Right cardiac atrium (tissue), 5 donors: ENCODE results near the gene ARL5B. TPM values are rescaled to one million over a fixed set of nuclear protein-coding genes. Genes with fewer than 3 reads are reported as not detected.

Experiments used
- ATAC-seq, 2 donors: fragments of 200-7000 bp; cut with Tn5 transposase; one replicate each; pipeline versions ENCODE4 v1.8.0 to v1.9.1; 2020; ENCODE audit warnings: moderate library complexity in 2 of 2, mild to moderate bottlenecking in 1 of 2
- DNase-seq, 3 donors: peaks; one replicate each; pipeline ENCODE4 v3.0.0-alpha.2; 2020
- H3K27ac ChIP-seq: one replicate; pipeline ENCODE4 v1.5.1; 2013; ENCODE audit warnings: mild to moderate bottlenecking, low read length, control low read depth, moderate library complexity
- H3K27me3 ChIP-seq: one replicate; pipeline ENCODE4 v1.6.1; 2013; ENCODE audit not compliant: control insufficient read depth, insufficient read depth
- H3K4me1 ChIP-seq: one replicate; pipeline ENCODE4 v1.6.1; 2013; ENCODE audit warnings: low read length; ENCODE audit not compliant: control insufficient read depth, insufficient read depth
- H3K4me3 ChIP-seq: one replicate; pipeline ENCODE4 v1.5.1; 2013; ENCODE audit warnings: low read length, control low read depth
- H3K9me3 ChIP-seq: one replicate; pipeline ENCODE4 v1.6.1; 2013; ENCODE audit warnings: low read length; ENCODE audit not compliant: control insufficient read depth
- WGBS: extraction: QIAGEN DNeasy Blood & Tissue Kit; methylation state at CpG from one replicate; pipeline ENCODE4 v1.1.7; 2013; 5-methylcytosine and 5-hydroxymethylcytosine counted together
- intact Hi-C, 4 donors: fragments of 100-400 bp; cut with DNase I; formaldehyde crosslinking; loops; one replicate each; pipeline versions ENCODE4 v1.11.0 to v1.14.0; 2022 to 2023
- polyA plus RNA-seq: library from polyadenylated mRNA; stranded (reverse); fragments of 200-250 nt; gene quantifications from one replicate; pipeline ENCODE4 v1.2.3, GENCODE V29; 2013
- total RNA-seq, 4 donors: library from RNA; stranded (reverse); fragmentation: NEBNext Ultra II Directional; extraction: Animal tissue kit (Norgen Biotek cat#: 25700); gene quantifications; one replicate each; pipeline ENCODE4 v1.2.1, GENCODE V29; 2021
- donor health status: healthy with polysubstance abuse.
- donor health status: DM: no; HTN: yes; CAD: no.
- donor health status: DM: no; HTN: no; CAD: no.
- donor health status: DM: no; HTN: yes; CAD: no; lungs with severe emphysema.
- donor health status: DM: yes; HTN: yes; CAD: no.

The ARL5B gene
- total and polyA plus RNA-seq, 5 donors: 3.9 to 11.1 (median 8.3) TPM

GRCh38 chr10:18710201-18710653 is 51.0 kb downstream of the ARL5B start:
- DNase-seq (no peak), ATAC-seq (peak in 1 of 2 donors; percentile 48)
- H3K27me3 ChIP-seq: no peaks in the 10 kb centered on the region
- 78% methylated on average over 31 of the region's 31 CpGs for WGBS
- no peak overlapping the region for H3K27ac ChIP-seq
- H3K4me3 ChIP-seq: no peak overlapping the region
- intact Hi-C loops: no loop called here
- no peaks in the 10 kb centered on the region for H3K4me1 ChIP-seq
- H3K9me3 ChIP-seq: no peaks in the 10 kb centered on the region

GRCh38 chr10:18713077-18713476 is 53.8 kb downstream of the ARL5B start:
- intact Hi-C loops: no loop called here
- Histone ChIP-seq H3K27me3 (no peaks in the 10 kb centered on the region), H3K4me1 (no peaks in the 10 kb centered on the region), H3K27ac (no peak overlapping the region), H3K4me3 (no peak overlapping the region), H3K9me3 (no peaks in the 10 kb centered on the region)
- ATAC-seq (peak in 1 of 2 donors; percentile 35), DNase-seq (no peak)
- 57% methylated on average over 6 of the region's 6 CpGs for WGBS

GRCh38 chr10:18718991-18719390 is 59.8 kb downstream of the ARL5B start:
- Histone ChIP-seq H3K4me3 (no peak overlapping the region), H3K9me3 (no peaks in the 10 kb centered on the region), H3K27me3 (no peaks in the 10 kb centered on the region), H3K27ac (no peak overlapping the region), H3K4me1 (no peaks in the 10 kb centered on the region)
- intact Hi-C loops: no loop called here
- DNase-seq (no peak), ATAC-seq (no peak)
- WGBS: 93% methylated on average over 1 of the region's 1 CpG

GRCh38 chr10:18719811-18720210 is 60.6 kb downstream of the ARL5B start:
- Histone ChIP-seq H3K27me3 (no peaks in the 10 kb centered on the region), H3K4me3 (no peak overlapping the region), H3K4me1 (no peaks in the 10 kb centered on the region), H3K9me3 (no peaks in the 10 kb centered on the region), H3K27ac (no peak overlapping the region)
- 93% methylated on average over 1 of the region's 1 CpG for WGBS
- DNase-seq (no peak), ATAC-seq (no peak)
- intact Hi-C loops: no loop called here

- Histone ChIP-seq H3K27me3 (no peaks in the 10 kb centered on the region), H3K4me1 (no peaks in the 10 kb centered on the region), H3K27ac (no peak overlapping the region), H3K4me3 (no peak overlapping the region), H3K9me3 (no peaks in the 10 kb centered on the region)
- intact Hi-C loops: no loop called here
- WGBS: 75% methylated on average over 9 of the region's 9 CpGs
- DNase-seq (no peak), ATAC-seq (no peak)
Observed at GRCh38 chr10:18721067-18721466, 61.8 kb downstream of the ARL5B start.

GRCh38 chr10:18723801-18724200 is 64.6 kb downstream of the ARL5B start:
- intact Hi-C loops: no loop called here
- Histone ChIP-seq H3K4me1 (no peaks in the 10 kb centered on the region), H3K27me3 (no peaks in the 10 kb centered on the region), H3K4me3 (no peak overlapping the region), H3K9me3 (no peaks in the 10 kb centered on the region), H3K27ac (no peak overlapping the region)
- DNase-seq (no peak), ATAC-seq (no peak)
- 63% methylated on average over 3 of the region's 3 CpGs for WGBS

Other genes with a start within 250 kb of the ARL5B start
- gene NSUN6, start 7.8 kb upstream of the ARL5B start, total RNA-seq: 10 to 100 TPM in 3 of 4 donors, 1 to 10 TPM in 1; 7.3 to 13.0 (median 10.2) TPM
- 6.6 TPM for gene NSUN6, start 7.8 kb upstream of the ARL5B start, polyA plus RNA-seq